HUES64 (cell line): ENCODE data around the gene RCOR1.

Experiments used
- H3K27ac ChIP-seq: 2 replicates; pipeline ENCODE4 v1.7.0; 2013; ENCODE audit warnings: low read depth, low read length, inconsistent platforms
- H3K27me3 ChIP-seq: 2 replicates; pipeline ENCODE4 v1.6.1; 2013; ENCODE audit warnings: mild to moderate bottlenecking, low read length; ENCODE audit not compliant: insufficient read depth
- H3K36me3 ChIP-seq: 2 replicates; pipeline ENCODE4 v1.6.1; 2013; ENCODE audit warnings: mild to moderate bottlenecking, low read length; ENCODE audit not compliant: insufficient read depth
- H3K4me1 ChIP-seq: 2 replicates; pipeline ENCODE4 v1.6.1; 2013; ENCODE audit warnings: mild to moderate bottlenecking, low read length, moderate library complexity; ENCODE audit not compliant: insufficient read depth
- H3K4me3 ChIP-seq: 2 replicates; pipeline ENCODE4 v1.5.1; 2013; ENCODE audit warnings: mild to moderate bottlenecking, low read length, moderate library complexity
- H3K9ac ChIP-seq: 2 replicates; pipeline ENCODE4 v1.6.1; 2013; ENCODE audit warnings: mild to moderate bottlenecking, low read depth, low read length
- H3K9me3 ChIP-seq: 2 replicates; pipeline ENCODE4 v1.6.1; 2013; ENCODE audit warnings: low read depth, low read length; ENCODE audit not compliant: insufficient read depth
- WGBS: fragments of 150-250, 120-280 bp; methylation state at CpG from one replicate; pipeline ENCODE4 v1.1.7; 2013; ENCODE audit warnings: missing lambda C conversion rate; 5-methylcytosine and 5-hydroxymethylcytosine counted together

RCOR1 gene

GRCh38 chr14:102686196-102686801 is 93.8 kb downstream of the RCOR1 start:
- no peak overlapping the region for H3K4me3 ChIP-seq
- no peaks in the 10 kb centered on the region for H3K27me3 ChIP-seq
- WGBS: 97% methylated on average over 7 of the region's 7 CpGs

GRCh38 chr14:102688290-102688689 is 95.8 kb downstream of the RCOR1 start:
- H3K27me3 ChIP-seq: no peaks in the 10 kb centered on the region
- peaks cover 5% of the 10 kb centered on the region for H3K36me3 ChIP-seq
- no peak overlapping the region for H3K9ac ChIP-seq
- WGBS: 91% methylated on average over 3 of the region's 3 CpGs
- no peak overlapping the region for H3K4me3 ChIP-seq
- H3K9me3 ChIP-seq: no peaks in the 10 kb centered on the region
- no peak overlapping the region for H3K27ac ChIP-seq
- peaks cover 16% of the 10 kb centered on the region for H3K4me1 ChIP-seq

More at GRCh38 chr14:102686196-102686801, 93.8 kb downstream of the RCOR1 start:
- Histone ChIP-seq H3K27ac (no peak overlapping the region), H3K9me3 (no peaks in the 10 kb centered on the region), H3K36me3 (peaks cover 14% of the 10 kb centered on the region), H3K4me1 (peaks cover 10% of the 10 kb centered on the region; the same call in 1 of the 2 replicates), H3K9ac (no peak overlapping the region)

- Histone ChIP-seq H3K4me3 (no peak overlapping the region), H3K27ac (no peak overlapping the region), H3K4me1 (peaks cover 19% of the 10 kb centered on the region), H3K36me3 (no peaks in the 10 kb centered on the region), H3K9me3 (no peaks in the 10 kb centered on the region), H3K9ac (no peak overlapping the region), H3K27me3 (no peaks in the 10 kb centered on the region)
- 94% methylated on average over 10 of the region's 11 CpGs for WGBS
Observed at GRCh38 chr14:102690509-102691286, 98.2 kb downstream of the RCOR1 start.

- WGBS: no CpG with 5 or more reads among the region's 2 CpGs
- no peaks in the 10 kb centered on the region for H3K27me3 ChIP-seq
- H3K27ac ChIP-seq: no peak overlapping the region
- no peaks in the 10 kb centered on the region for H3K36me3 ChIP-seq
- no peaks in the 10 kb centered on the region for H3K9me3 ChIP-seq
- no peak overlapping the region for H3K9ac ChIP-seq
- H3K4me1 ChIP-seq: peaks cover 23% of the 10 kb centered on the region
- no peak overlapping the region for H3K4me3 ChIP-seq
Observed at GRCh38 chr14:102691763-102692162, 99.3 kb downstream of the RCOR1 start.

- WGBS: 86% methylated on average over 4 of the region's 4 CpGs
- H3K27ac ChIP-seq: no peak overlapping the region
- peaks cover 23% of the 10 kb centered on the region for H3K4me1 ChIP-seq
Observed at GRCh38 chr14:102692334-102692733, 99.9 kb downstream of the RCOR1 start.

GRCh38 chr14:102693006-102693755 is 100.7 kb downstream of the RCOR1 start:
- 90% methylated on average over 4 of the region's 4 CpGs for WGBS
- H3K4me3 ChIP-seq: no peak overlapping the region
- no peak overlapping the region for H3K9ac ChIP-seq
- H3K4me1 ChIP-seq: peaks cover 23% of the 10 kb centered on the region
- H3K27ac ChIP-seq: no peak overlapping the region
- H3K27me3 ChIP-seq: no peaks in the 10 kb centered on the region
- H3K9me3 ChIP-seq: no peaks in the 10 kb centered on the region
- no peaks in the 10 kb centered on the region for H3K36me3 ChIP-seq

More at GRCh38 chr14:102692334-102692733, 99.9 kb downstream of the RCOR1 start:
- no peaks in the 10 kb centered on the region for H3K9me3 ChIP-seq
- no peak overlapping the region for H3K9ac ChIP-seq
- H3K4me3 ChIP-seq: no peak overlapping the region
- no peaks in the 10 kb centered on the region for H3K36me3 ChIP-seq
- H3K27me3 ChIP-seq: no peaks in the 10 kb centered on the region

GRCh38 chr14:102694530-102695166 is 102.2 kb downstream of the RCOR1 start:
- WGBS: 36% methylated on average over 6 of the region's 7 CpGs
- no peaks in the 10 kb centered on the region for H3K27me3 ChIP-seq
- H3K36me3 ChIP-seq: no peaks in the 10 kb centered on the region
- H3K9me3 ChIP-seq: no peaks in the 10 kb centered on the region
- H3K4me3 ChIP-seq: no peak overlapping the region
- peaks cover 23% of the 10 kb centered on the region for H3K4me1 ChIP-seq
- no peak overlapping the region for H3K27ac ChIP-seq
- H3K9ac ChIP-seq: no peak overlapping the region

- H3K4me1 ChIP-seq: peaks cover 23% of the 10 kb centered on the region
Observed at GRCh38 chr14:102695167-102695555, 102.7 kb downstream of the RCOR1 start.

GRCh38 chr14:102696332-102696731 is 103.9 kb downstream of the RCOR1 start:
- WGBS: 90% methylated on average over 7 of the region's 8 CpGs
- H3K27ac ChIP-seq: no peak overlapping the region
- peaks cover 4% of the 10 kb centered on the region for H3K36me3 ChIP-seq
- H3K4me3 ChIP-seq: no peak overlapping the region
- H3K4me1 ChIP-seq: peaks cover 23% of the 10 kb centered on the region
- no peak overlapping the region for H3K9ac ChIP-seq
- H3K9me3 ChIP-seq: no peaks in the 10 kb centered on the region
- no peaks in the 10 kb centered on the region for H3K27me3 ChIP-seq

More at GRCh38 chr14:102695167-102695555, 102.7 kb downstream of the RCOR1 start:
- H3K4me3 ChIP-seq: no peak overlapping the region
- WGBS: 71% methylated on average over 3 of the region's 3 CpGs
- no peak overlapping the region for H3K9ac ChIP-seq
- H3K36me3 ChIP-seq: no peaks in the 10 kb centered on the region
- H3K27ac ChIP-seq: no peak overlapping the region
- H3K9me3 ChIP-seq: no peaks in the 10 kb centered on the region
- H3K27me3 ChIP-seq: no peaks in the 10 kb centered on the region

- no peak overlapping the region for H3K4me3 ChIP-seq
- H3K9me3 ChIP-seq: no peaks in the 10 kb centered on the region
- H3K27me3 ChIP-seq: no peaks in the 10 kb centered on the region
- H3K36me3 ChIP-seq: peaks cover 10% of the 10 kb centered on the region
- no peak overlapping the region for H3K27ac ChIP-seq
- peaks cover 23% of the 10 kb centered on the region for H3K4me1 ChIP-seq
- WGBS: 84% methylated on average over 3 of the region's 3 CpGs
- H3K9ac ChIP-seq: no peak overlapping the region
Observed at GRCh38 chr14:102696856-102697495, 104.5 kb downstream of the RCOR1 start.
